Left forelimb (tissue), 1 donor: Measurements from ENCODE around the gene PMM1.
A peak's percentile ranks its signal among the peaks of the same experiment; 100 is the strongest.
"Not testable (repeated sequence)": the region's sequence is repeated elsewhere in the genome, so short reads cannot be mapped to it uniquely, and the experiment has no call there.

ENCODE experiments used
- DNase-seq: peaks from one replicate; pipeline ENCODE4 v3.0.0-alpha.2; 2018; ENCODE audit warnings: low spot score

Gene PMM1

GRCh38 chr22:41563051-41563711, 26.5 kb downstream of the PMM1 start:
- no peak for DNase-seq

GRCh38 chr22:41562461-41562860, 27.2 kb downstream of the PMM1 start:
- DNase-seq = no peak

GRCh38 chr22:41561788-41562187, 27.9 kb downstream of the PMM1 start:
- DNase-seq = no peak

- DNase-seq = no peak
These were observed 28.3 kb downstream of the PMM1 start for GRCh38 chr22:41561335-41561734.

GRCh38 chr22:41560095-41560471, 29.6 kb downstream of the PMM1 start:
- DNase-seq = no peak

- not testable (repeated sequence) for DNase-seq
These were observed 31.4 kb downstream of the PMM1 start for GRCh38 chr22:41558241-41558630.

- DNase-seq = peak; percentile 78
These were observed 32.0 kb downstream of the PMM1 start for GRCh38 chr22:41557401-41558240.

GRCh38 chr22:41556561-41556960, 33.1 kb downstream of the PMM1 start:
- DNase-seq = no peak

- no peak for DNase-seq
These were observed 34.2 kb downstream of the PMM1 start for GRCh38 chr22:41555325-41555982.

GRCh38 chr22:41551877-41552582, 37.6 kb downstream of the PMM1 start:
- no peak for DNase-seq

- DNase-seq = no peak
These were observed 38.6 kb downstream of the PMM1 start for GRCh38 chr22:41550952-41551491.

GRCh38 chr22:41548830-41549211, 40.8 kb downstream of the PMM1 start:
- DNase-seq = no peak

- no peak for DNase-seq
These were observed 44.8 kb downstream of the PMM1 start for GRCh38 chr22:41544671-41545476.

GRCh38 chr22:41543854-41544670, 45.6 kb downstream of the PMM1 start, which contains the start of gene POLR3H:
Gene POLR3H (minus strand): TSS chr22:41544470. CDS start chr22:41544101, 369 bp downstream.
- DNase-seq = peak; percentile 98

- no peak for DNase-seq
These were observed 47.4 kb downstream of the PMM1 start for GRCh38 chr22:41542224-41542623.

GRCh38 chr22:41541484-41541883, 48.2 kb downstream of the PMM1 start:
- no peak for DNase-seq

GRCh38 chr22:41540365-41540764, 49.3 kb downstream of the PMM1 start:
- no peak for DNase-seq

- DNase-seq = no peak
These were observed 49.7 kb downstream of the PMM1 start for GRCh38 chr22:41540006-41540315.

- no peak for DNase-seq
These were observed 50.3 kb downstream of the PMM1 start for GRCh38 chr22:41539146-41540005.
